Stimulated activated CD8-positive, alpha-beta memory T cell treated with anti-CD3 and anti-CD28 coated beads, Interleukin-12 subunit alpha, Interleukin-12 subunit beta, amount 100 ng/mL, for 24 hours (primary cell): ENCODE results near the gene MOCOS.
"Not testable (repeated sequence)": the region's sequence is repeated elsewhere in the genome, so short reads cannot be mapped to it uniquely, and the experiment has no call there.

ENCODE experiments used
- DNase-seq: peaks from one replicate; pipeline ENCODE4 v3.0.0-alpha.2; 2020; ENCODE audit errors: extremely low read depth

The MOCOS gene, protein sequence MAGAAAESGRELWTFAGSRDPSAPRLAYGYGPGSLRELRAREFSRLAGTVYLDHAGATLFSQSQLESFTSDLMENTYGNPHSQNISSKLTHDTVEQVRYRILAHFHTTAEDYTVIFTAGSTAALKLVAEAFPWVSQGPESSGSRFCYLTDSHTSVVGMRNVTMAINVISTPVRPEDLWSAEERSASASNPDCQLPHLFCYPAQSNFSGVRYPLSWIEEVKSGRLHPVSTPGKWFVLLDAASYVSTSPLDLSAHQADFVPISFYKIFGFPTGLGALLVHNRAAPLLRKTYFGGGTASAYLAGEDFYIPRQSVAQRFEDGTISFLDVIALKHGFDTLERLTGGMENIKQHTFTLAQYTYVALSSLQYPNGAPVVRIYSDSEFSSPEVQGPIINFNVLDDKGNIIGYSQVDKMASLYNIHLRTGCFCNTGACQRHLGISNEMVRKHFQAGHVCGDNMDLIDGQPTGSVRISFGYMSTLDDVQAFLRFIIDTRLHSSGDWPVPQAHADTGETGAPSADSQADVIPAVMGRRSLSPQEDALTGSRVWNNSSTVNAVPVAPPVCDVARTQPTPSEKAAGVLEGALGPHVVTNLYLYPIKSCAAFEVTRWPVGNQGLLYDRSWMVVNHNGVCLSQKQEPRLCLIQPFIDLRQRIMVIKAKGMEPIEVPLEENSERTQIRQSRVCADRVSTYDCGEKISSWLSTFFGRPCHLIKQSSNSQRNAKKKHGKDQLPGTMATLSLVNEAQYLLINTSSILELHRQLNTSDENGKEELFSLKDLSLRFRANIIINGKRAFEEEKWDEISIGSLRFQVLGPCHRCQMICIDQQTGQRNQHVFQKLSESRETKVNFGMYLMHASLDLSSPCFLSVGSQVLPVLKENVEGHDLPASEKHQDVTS

DNA sequence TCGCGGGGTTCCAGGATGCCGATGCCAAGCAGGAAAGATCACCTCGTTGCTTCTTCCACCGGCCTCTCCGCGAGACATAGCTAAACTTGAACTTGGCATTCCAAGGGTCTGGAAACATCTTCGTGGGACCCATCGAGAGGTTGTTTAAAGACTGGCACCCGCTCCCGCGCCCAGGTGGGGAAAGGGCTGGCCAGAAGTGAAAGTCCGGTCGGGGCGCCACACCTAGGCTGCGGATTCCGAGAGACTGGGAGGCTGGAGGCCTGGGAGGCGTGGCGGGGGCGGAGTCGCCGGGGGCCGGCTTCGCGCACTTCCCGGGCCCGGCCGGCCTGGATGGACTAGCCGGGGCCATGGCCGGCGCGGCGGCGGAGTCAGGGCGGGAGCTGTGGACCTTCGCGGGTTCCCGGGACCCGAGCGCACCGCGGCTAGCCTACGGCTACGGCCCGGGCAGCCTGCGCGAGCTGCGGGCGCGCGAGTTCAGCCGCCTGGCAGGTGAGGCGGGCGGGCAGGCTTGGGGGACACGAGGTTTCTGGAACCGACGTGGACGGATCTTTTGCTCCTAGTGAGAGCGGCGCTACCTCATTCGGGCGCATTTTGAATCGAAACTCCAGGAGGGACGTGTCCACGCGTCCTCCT is at the start of gene MOCOS:
TSS of gene MOCOS (plus strand) at position 305 of the 633 bp plus-strand sequence. CDS start at position 348, 43 bp downstream.
- DNase-seq = peak; percentile 15

- no peak for DNase-seq
These were observed 48.1 kb upstream of the MOCOS start for GRCh38 chr18:36139245-36139644.

DNA sequence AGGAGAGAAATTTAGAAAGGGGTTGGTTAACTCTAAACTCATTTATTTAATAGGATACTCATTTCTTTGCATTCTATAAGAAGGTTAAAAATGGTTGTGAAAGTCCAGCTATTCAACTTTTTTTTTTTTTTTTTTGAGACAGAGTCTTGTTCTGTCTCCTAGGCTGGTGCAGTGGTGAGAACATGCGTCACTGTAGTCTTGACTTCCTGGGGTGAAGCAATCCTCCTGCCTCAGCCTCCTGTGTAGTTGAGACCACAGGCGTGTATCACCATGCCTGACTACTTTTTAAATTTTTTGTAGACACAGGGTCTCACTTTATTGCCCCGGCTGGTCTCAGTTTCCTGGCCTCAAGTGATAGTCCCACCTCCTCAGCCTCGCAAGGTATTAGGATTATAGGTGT is 45.7 kb upstream of the MOCOS start:
- DNase-seq = no peak

- DNase-seq = no peak
These were observed 44.5 kb upstream of the MOCOS start for GRCh38 chr18:36142751-36143150.

- no peak for DNase-seq
These were observed 43.9 kb upstream of the MOCOS start for GRCh38 chr18:36143391-36143790.

DNA sequence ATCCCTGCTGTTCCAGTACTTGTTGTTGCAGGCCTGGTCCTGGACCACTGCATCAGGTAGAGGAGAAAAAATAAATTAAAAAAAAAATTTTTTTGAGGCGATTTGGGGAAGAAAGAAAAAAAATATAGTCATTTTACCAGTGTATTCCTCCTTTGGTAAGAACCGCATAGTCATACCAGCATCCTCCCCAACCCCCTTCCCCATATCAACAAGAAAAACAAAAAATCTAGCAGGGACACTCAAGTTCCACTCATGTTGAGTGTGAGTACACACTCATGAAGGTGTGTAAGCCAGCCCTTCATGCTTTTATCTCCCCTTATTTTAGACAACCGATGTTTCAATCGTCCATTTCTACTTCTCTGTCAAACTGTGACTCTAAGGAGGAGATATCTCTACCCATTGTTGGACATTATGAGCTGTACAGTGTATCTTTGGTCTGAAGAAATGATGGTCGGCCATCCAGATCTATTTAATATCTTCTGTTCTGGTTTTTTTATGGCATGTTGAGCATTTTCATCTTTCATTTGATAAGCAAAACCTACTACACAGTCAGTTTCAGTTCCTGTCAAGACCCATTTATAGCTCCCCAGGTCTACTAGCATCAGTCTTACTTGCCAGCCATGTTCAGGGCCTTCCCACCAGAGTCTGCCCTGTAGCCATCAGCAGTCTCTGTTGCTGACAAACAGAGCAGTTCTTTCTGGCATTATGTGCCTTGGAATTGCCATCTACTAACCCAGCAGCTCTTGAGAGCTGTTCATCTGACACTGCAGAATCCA is 37.6 kb upstream of the MOCOS start:
- no peak for DNase-seq

DNA sequence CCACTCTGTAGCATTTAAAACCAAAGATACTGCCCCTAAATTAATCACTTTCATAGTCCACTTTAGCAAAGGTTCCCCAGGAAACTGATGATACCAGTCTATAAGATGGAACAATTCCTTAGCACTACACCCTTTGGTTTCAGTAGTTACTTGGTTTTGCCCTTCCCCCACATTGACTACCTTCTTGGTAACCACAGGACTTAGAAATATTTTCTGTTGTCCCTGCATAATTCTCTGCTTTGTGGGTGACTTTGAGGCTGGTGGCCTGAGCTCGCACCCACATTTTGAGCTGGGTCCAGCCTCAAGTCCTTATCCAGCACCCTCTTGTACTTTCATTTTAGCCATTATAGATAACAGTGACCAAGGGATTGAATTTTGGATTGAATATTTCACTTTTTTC is 34.5 kb upstream of the MOCOS start:
- DNase-seq = no peak

DNA sequence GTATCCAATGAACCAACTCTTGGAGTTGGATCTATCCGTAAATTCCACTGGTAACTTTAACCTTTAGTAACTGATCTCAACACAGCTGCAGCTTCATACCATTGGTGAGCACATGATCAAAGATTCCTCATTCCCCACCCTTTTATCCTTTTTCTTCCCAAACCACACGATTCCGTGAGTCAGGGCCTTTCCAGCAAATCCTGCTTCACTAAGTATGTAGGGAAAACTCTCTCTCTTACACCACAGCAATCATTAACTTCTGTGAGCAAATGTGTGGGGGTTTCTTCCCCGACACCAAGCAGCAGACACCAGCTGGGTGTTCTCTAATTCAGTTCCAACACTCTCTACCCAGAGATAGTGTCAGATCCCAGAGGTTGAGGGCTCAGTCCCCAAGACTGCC is 34.1 kb upstream of the MOCOS start:
- DNase-seq = no peak

DNA sequence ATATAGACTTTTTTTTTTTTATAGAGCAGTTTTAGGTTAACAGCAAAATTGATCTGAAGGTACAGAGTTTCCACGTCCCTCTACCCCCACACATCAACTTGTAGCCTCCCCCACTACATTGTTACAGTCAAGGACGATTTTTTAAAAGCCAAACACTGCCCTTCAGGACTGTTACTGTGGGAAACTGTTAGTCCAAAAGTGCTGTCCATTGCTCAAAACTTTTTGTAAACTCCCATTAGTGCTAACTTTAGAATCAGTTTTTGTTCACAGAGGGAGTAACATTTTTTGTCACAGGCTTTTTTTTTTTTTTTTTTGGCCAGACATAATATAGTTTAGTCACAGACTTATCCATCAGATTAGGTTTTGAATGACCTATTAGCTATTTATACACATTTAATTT is 33.5 kb upstream of the MOCOS start:
- no peak for DNase-seq

DNA sequence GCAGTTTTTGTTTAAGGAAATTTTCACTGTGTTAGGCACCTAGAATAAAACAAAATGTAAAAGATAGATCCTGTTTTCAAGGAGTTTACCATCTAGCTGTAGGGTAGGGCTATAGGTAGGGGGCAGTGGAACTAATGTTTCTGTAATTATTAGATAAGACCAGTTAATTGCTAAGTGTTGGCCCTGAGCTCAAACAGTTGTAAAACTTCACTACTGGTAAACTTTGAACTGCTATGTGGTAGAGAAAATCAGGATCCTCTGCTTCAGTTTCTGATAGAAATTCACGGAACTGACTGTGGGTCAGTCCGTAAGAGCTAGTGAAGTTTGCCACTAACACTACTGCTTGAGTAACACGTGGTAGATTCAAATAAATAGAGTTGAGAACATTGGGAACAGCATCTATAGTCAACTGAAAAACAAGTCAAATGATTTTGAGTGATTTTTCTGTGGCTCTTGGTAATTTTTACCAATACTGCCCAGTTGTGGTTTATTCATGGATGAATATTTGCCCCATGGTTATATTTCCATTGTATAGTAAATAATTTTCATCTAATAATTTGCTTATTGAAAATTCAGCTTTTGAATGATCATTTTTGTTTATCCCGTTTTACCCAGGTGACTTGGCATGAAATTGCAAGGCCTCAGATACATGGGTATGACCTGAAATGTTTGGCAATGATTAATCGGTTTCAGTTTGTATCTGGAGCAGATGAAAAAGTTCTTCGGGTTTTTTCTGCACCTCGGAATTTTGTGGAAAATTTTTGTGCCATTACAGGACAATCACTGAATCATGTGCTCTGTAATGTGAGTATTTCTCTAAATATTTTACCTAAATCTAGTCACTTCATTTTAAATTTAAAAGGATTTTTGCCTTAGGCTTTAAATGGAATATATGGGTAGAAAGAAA is 31.2 kb upstream of the MOCOS start:
- no peak for DNase-seq

GRCh38 chr18:36157441-36157840 is 29.9 kb upstream of the MOCOS start:
- DNase-seq = no peak

- DNase-seq = no peak
These were observed 28.9 kb upstream of the MOCOS start for GRCh38 chr18:36158266-36158867.

DNA sequence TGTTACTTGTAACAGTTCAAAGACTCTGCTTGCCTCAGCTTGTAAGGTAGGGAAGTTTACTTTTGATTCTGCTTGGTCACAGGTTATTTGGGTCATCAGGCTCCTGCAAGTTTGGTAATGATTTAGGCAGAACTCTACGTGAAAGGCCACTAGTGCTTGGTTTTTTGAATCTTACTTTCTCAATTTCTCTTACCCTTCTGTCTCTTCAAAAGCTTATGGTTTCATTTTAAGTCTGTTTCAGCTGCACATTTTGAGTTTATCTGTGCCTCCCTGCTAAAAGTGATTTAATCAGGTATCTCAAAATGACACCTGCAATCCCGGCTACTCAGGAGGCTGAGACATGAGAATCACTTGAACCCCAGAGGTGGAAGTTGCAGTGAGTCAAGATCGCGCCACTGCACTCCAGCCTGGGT is 26.3 kb upstream of the MOCOS start:
- DNase-seq = no peak

- DNase-seq = no peak
These were observed 24.3 kb upstream of the MOCOS start for GRCh38 chr18:36162981-36163380.

GRCh38 chr18:36167692-36168218 is 19.5 kb upstream of the MOCOS start:
- DNase-seq = no peak

- not testable (repeated sequence) for DNase-seq
These were observed 19.0 kb upstream of the MOCOS start for GRCh38 chr18:36168296-36168695.

- no peak for DNase-seq
These were observed 17.4 kb upstream of the MOCOS start for GRCh38 chr18:36169938-36170337.

- no peak for DNase-seq
These were observed 11.8 kb upstream of the MOCOS start for GRCh38 chr18:36175481-36175880.

GRCh38 chr18:36176177-36176584 is 11.1 kb upstream of the MOCOS start:
- DNase-seq = no peak

GRCh38 chr18:36176711-36177110 is 10.6 kb upstream of the MOCOS start:
- DNase-seq = no peak
